GM12865 (cell line): ENCODE measurements around the gene MGRN1.

Experiments used
- DNase-seq: peaks from one replicate; pipeline ENCODE4 v3.0.0; 2010; ENCODE audit warnings: low read depth
- H3K4me3 ChIP-seq: 2 replicates; pipeline ENCODE4 v1.5.1; 2011; ENCODE audit warnings: mild to moderate bottlenecking, low read depth, low read length, control low read depth
- TF ChIP-seq, protein P1 (sequence below): IDR thresholded peaks from 2 replicates; pipeline ENCODE4 v1.5.1; 2011; ENCODE audit warnings: low read length, control low read depth, low read depth, inconsistent platforms; ENCODE audit not compliant: insufficient read depth; ENCODE audit errors: missing control alignments

MGRN1 gene

GRCh38 chr16:4680673-4681470 lies 56.2 kb downstream of the MGRN1 start:
- DNase-seq: no peak
- H3K4me3 ChIP-seq: no peak overlapping the region
- TF ChIP-seq, protein P1, sequence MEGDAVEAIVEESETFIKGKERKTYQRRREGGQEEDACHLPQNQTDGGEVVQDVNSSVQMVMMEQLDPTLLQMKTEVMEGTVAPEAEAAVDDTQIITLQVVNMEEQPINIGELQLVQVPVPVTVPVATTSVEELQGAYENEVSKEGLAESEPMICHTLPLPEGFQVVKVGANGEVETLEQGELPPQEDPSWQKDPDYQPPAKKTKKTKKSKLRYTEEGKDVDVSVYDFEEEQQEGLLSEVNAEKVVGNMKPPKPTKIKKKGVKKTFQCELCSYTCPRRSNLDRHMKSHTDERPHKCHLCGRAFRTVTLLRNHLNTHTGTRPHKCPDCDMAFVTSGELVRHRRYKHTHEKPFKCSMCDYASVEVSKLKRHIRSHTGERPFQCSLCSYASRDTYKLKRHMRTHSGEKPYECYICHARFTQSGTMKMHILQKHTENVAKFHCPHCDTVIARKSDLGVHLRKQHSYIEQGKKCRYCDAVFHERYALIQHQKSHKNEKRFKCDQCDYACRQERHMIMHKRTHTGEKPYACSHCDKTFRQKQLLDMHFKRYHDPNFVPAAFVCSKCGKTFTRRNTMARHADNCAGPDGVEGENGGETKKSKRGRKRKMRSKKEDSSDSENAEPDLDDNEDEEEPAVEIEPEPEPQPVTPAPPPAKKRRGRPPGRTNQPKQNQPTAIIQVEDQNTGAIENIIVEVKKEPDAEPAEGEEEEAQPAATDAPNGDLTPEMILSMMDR: no peak

DNA sequence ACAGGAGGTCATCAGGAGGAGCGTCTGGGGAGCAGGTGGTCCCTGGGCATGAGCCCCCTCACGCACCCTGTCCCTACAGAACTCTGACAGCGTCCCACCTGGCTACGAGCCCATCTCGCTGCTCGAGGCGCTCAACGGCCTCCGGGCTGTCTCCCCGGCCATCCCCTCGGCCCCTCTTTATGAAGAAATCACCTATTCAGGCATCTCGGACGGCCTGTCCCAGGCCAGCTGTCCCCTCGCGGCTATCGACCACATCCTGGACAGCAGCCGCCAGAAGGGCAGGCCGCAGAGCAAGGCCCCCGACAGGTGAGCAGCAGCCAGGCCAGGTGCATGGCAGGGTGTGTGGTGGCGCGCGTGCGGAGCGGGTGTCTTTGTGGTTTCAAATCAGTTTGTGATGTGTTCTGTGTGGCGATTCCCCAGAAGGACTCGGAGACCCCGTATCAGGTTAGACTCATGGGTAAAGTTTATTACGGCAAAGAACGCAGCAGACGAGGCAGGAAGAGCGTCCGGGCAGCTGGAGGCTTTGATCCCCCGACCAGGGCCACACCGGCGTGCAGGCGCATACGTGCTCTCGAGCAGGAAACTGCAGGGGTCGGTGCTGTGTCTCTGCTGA lies 57.0 kb downstream of the MGRN1 start:
- H3K4me3 ChIP-seq: no peak overlapping the region
- TF ChIP-seq, protein P1: no peak
- no peak for DNase-seq

DNA sequence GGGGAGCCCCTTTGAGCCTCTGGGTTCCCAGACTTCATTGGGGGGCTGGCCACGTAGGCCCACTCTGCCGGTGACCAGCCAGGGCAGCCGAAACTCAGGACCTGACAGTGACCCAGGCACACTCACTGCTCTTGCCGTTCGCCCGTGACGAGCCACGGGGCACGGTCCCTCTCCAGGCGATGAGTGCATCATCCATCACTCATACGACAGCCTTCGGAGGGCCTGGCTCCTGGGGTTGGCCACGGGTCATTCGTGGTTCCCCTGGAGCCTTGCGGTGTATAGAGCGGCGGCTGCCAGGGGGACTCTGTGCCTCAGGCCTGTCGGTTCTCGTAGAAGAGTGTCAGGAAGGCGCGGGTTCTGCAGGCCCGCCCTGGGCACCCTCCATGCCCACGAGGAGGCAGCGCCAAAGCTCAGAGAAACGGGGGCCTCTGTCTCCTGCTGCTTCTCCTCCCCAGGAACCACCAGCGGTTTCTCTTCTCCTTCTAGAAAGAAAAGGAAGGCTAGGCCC lies 57.5 kb downstream of the MGRN1 start:
- no peak for DNase-seq
- TF ChIP-seq, protein P1: no peak
- H3K4me3 ChIP-seq: no peak overlapping the region

DNA sequence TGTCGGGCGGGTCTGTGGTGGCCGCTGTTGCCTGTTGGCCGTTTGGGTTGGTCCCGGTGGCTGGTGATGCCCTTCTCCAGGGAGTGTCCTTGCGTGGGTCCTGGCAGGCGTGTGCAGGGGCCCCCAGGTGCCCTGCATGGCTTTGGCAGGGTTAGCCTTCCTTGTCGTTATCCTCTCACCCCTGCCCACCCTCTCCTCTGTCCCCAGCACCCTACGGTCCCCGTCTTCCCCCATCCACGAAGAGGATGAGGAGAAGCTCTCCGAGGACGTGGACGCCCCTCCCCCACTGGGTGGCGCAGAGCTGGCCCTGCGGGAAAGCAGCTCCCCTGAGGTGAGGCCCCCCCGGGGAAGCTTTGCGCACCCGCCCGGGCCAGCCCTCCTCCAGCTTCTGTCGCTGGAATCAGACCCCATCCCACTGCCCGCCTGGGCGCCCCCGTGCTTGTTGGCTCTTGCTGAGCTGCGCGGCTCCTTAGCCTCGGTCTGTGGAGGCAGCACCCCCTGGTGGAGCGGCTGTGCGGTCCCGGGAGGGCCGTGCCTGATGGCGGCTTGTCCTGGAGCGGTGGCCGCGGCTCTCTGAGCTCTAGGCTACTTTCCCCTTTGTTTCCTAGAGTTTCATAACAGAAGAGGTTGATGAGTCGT lies 58.1 kb downstream of the MGRN1 start:
- DNase-seq: no peak
- TF ChIP-seq, protein P1: no peak
- H3K4me3 ChIP-seq: no peak overlapping the region

DNA sequence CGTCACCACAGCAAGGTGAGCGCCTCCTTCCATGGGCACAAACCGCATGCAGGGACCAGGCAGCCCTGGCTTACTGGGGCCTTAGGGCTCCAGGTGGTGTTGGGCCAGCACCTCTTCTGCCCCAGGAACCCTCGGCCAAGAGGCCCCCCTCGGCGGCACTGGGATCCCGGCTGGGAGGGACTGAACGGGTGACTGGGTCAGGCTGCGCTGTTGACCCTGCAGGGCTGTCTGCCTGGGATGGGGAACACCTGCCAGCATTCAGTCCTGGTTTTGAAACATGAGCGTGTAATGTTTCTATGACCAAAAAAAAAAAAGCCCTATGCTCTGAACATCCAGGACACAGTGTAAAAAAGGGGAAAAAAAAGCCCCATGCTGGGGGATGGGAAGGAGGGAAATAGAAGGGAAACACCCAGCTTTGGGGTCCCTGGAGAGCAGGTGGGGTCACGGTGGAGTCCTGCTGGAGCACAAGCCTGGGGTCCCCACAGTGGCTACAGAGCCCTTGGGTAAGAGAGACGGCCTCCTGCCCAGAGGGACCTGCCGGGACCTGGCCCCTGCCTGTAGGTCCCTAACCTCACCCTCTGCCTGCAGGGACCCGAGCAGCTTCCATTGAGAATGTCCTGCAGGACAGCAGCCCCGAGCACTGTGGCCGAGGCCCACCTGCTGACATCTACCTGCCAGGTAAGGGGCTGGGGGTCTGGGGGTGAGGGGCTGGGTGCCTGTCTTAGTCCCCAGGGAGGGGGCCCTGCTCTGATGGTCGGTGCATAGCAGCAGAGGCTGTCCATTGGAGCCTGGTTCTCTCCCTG lies 58.8 kb downstream of the MGRN1 start:
- no peak overlapping the region for H3K4me3 ChIP-seq
- TF ChIP-seq, protein P1: no peak
- DNase-seq: no peak

DNA sequence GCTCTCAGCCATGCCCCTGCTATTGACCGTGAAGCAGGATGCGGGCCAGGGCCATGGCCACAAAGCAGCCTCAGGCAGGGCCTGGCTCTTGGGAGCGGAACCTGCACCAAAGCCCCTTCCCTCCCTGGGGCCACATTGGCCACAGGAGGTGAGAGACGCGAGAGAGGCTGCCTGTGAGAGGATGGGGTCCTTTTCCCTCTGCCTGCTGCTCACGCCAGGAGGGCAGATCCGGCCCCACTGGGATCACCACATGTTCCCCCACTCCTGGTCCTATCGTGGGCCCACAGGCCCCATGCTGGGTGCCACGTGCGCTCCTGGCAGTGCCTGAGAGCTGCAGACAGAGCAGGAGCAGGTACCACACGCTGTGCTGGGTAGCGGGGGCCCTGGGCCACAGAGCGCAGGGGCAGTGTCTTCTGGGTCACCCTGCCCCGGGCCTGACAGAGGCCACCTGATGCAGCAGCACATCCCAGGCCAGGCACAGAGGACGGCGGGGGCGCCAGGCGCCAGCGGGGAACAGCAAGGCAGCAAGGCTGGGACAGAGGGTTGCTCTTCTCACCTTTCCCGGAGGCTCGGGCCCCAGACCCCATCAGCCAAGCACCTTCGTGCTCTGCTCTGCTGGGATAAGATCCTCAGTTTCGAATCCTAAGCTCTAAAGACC lies 59.6 kb downstream of the MGRN1 start:
- DNase-seq: no peak
- TF ChIP-seq, protein P1: no peak
- H3K4me3 ChIP-seq: no peak overlapping the region
